WERI-Rb-1 (cell line): ENCODE measurements around the gene THG1L.

Experiments
- DNase-seq: peaks from one replicate; pipeline ENCODE4 v3.0.0-alpha.2; 2020
- H3K27ac ChIP-seq: fragments of 250-450 bp; sonication (Bioruptor Pico); 2 replicates; pipeline ENCODE4 v1.5.1; 2020; ENCODE audit warnings: mild to moderate bottlenecking, moderate library complexity
- H3K27me3 ChIP-seq: fragments of 250-450 bp; sonication (Bioruptor Pico); 2 replicates; pipeline ENCODE4 v1.5.1; 2021; ENCODE audit warnings: mild to moderate bottlenecking, low read depth, moderate library complexity; ENCODE audit not compliant: insufficient read depth, severe bottlenecking
- H3K36me3 ChIP-seq: fragments of 250-450 bp; sonication (Bioruptor Pico); 2 replicates; pipeline ENCODE4 v1.5.1; 2020; ENCODE audit warnings: mild to moderate bottlenecking, moderate library complexity
- H3K4me3 ChIP-seq: 2 replicates; pipeline ENCODE4 v1.5.1; 2011; ENCODE audit warnings: low read depth, mild to moderate bottlenecking, control low read depth, low read length
- H3K9me3 ChIP-seq: fragments of 250-450 bp; sonication (Bioruptor Pico); 2 replicates; pipeline ENCODE4 v1.5.1; 2021; ENCODE audit warnings: mild to moderate bottlenecking, moderate library complexity; ENCODE audit not compliant: severe bottlenecking
- TF ChIP-seq, protein P1 (sequence below): IDR thresholded peaks from 2 replicates; pipeline ENCODE4 v1.5.1; 2011; ENCODE audit warnings: low read depth, mild to moderate bottlenecking, control low read depth, inconsistent platforms, low read length

Gene THG1L

DNA sequence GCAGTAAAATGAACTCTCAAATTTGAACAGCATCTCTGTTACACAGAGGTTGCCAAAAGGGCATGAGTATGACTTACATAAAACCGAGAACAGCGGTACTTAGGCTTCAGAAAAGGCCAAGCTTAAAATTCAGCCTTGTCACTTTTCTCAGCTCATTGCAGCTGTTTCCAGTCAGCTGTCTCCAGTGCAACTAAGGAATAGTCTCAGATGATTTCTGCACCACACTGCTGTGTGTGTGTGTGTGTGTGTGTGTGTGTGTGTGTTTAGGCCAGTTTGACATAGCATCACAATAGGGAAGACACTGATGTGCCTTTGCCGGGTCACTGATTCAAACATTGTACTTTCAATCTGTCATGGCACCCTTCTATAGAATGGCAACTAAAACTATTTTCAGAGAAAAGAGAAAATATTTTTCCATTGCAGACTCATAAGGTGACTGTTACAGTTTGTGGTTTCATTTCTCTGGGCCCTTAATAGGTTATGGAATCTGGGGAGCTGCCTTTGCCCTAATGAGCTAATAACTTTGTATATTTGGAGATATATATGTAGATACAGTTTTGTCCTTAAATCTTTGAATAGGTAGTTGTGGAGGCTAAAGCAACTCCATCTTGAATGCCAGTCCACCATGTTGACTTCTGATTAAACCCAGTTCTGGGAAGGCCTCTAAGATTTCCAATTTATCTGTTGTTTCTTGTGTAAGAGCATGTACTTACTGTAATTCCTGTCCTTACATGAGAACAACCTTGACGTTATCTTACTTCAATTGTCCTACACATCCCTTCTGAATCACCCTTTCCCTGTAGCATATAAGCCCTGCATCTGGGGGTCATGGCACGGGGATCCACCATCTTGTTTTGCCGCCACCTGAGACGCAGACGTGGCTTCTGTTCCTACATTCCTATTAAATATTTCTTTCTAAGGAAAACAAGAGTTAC lies 16.8 kb downstream of the THG1L start:
- Histone ChIP-seq H3K27me3 (no peaks in the 10 kb centered on the region), H3K9me3 (no peaks in the 10 kb centered on the region), H3K27ac (no peak overlapping the region), H3K36me3 (peaks cover 4% of the 10 kb centered on the region; the same call in 1 of the 2 replicates), H3K4me3 (no peak overlapping the region)
- TF ChIP-seq, protein P1, sequence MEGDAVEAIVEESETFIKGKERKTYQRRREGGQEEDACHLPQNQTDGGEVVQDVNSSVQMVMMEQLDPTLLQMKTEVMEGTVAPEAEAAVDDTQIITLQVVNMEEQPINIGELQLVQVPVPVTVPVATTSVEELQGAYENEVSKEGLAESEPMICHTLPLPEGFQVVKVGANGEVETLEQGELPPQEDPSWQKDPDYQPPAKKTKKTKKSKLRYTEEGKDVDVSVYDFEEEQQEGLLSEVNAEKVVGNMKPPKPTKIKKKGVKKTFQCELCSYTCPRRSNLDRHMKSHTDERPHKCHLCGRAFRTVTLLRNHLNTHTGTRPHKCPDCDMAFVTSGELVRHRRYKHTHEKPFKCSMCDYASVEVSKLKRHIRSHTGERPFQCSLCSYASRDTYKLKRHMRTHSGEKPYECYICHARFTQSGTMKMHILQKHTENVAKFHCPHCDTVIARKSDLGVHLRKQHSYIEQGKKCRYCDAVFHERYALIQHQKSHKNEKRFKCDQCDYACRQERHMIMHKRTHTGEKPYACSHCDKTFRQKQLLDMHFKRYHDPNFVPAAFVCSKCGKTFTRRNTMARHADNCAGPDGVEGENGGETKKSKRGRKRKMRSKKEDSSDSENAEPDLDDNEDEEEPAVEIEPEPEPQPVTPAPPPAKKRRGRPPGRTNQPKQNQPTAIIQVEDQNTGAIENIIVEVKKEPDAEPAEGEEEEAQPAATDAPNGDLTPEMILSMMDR: no peak
- DNase-seq: no peak

DNA sequence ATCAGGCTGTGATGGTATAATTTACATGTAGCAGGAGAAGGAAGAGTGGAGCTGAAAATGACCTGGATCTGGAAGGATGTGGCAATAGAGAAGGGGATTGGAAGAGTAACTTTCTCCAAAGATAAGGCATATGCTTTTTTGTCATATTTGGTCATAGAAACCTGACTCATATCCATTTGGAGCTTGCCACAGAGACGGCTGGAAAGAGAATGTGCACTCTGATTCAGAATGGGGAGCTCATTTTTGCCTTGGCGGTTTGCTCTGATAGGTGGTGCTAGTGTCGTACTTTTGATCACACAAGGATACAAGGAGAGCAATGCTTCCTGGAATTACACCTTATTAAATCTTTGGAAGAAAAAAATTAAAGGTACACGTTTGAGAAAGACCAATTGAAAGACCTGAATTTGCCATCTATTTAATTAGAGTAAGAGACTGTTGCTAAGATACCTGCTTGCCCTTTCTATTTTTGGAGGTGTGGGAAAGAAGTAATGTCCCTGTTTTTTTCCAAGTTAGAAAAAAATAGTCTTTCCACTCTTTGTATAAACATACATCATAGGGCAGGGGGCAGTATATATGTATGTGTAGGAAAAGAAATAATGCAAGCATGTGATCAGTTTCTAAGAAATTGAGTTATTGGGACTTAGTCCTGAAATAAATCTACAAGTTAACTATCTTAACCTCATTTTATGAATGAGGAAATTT lies 17.7 kb downstream of the THG1L start:
- TF ChIP-seq, protein P1: no peak
- Histone ChIP-seq H3K27ac (no peak overlapping the region), H3K36me3 (peaks cover 4% of the 10 kb centered on the region), H3K27me3 (no peaks in the 10 kb centered on the region), H3K9me3 (no peaks in the 10 kb centered on the region), H3K4me3 (no peak overlapping the region)
- no peak for DNase-seq

DNA sequence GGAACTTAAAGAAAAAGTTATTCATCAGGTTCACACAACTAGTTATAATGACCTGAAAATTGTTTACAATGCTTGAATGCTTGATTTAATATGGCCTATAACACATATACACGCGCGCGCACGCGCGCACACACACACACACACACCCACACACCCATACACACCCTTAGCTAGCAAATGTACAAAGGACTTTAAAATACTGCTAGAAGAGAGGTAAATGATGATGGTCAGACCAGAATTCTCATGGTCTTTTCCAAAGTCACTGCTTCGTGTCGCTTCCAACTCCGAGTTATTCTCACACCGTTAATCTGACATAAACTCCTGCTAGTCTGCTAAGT lies 18.2 kb downstream of the THG1L start:
- Histone ChIP-seq H3K4me3 (no peak overlapping the region), H3K27me3 (no peaks in the 10 kb centered on the region), H3K27ac (no peak overlapping the region), H3K9me3 (no peaks in the 10 kb centered on the region), H3K36me3 (peaks cover 7% of the 10 kb centered on the region)
- TF ChIP-seq, protein P1: no peak
- no peak for DNase-seq

DNA sequence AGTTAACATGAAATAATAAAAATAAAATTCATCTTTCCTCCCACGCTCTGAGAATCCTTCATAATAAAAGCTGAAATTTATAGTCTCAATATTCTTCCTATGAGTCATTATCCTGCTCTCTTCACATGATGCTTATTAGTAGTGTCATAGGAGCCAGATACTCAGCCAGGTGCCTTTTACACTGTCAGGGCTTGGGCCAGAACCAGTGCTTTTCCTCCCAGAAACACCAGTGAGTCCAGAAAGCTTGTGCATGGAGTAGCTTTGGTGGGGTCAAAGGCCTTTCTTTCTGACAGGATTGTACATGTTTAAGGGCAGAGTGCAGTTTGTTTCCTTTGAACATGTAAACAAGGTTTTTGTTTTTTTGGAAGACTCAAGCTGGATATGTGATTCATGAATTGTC lies 19.1 kb downstream of the THG1L start:
- Histone ChIP-seq H3K9me3 (no peaks in the 10 kb centered on the region), H3K27ac (no peak overlapping the region), H3K4me3 (no peak overlapping the region), H3K36me3 (peaks cover 12% of the 10 kb centered on the region), H3K27me3 (no peaks in the 10 kb centered on the region)
- TF ChIP-seq, protein P1: no peak
- no peak for DNase-seq

DNA sequence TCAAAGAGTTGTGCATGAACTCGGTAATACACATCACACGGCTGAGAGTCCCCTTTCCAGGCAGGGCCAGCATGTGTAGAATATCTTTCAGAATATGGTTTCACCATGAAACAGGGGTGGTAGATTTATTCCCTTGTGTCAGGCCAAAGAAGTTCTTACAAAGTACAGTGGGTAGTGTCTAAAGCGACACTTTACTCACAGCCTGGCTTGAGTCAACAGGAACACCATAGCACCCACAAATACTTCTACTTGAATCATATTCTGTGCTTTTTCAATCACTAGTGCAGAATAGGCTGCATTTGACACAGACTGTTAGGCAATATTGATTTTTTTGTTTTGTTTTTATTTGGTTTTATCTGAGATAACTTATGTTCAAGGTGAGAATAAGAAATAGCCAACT lies 24.9 kb downstream of the THG1L start:
- Histone ChIP-seq H3K4me3 (no peak overlapping the region), H3K27me3 (no peaks in the 10 kb centered on the region), H3K36me3 (peaks cover 22% of the 10 kb centered on the region), H3K9me3 (no peaks in the 10 kb centered on the region), H3K27ac (no peak overlapping the region)
- DNase-seq: no peak
- TF ChIP-seq, protein P1: no peak
